PC-9 (cell line): ENCODE measurements around the gene ASB6. TPM values are rescaled to one million over a fixed set of nuclear protein-coding genes. Genes with fewer than 3 reads are reported as not detected.

Source experiments
- BruUV-seq: library from RNA; stranded (reverse); fragments of 400-500 nt; replicated peaks from 2 replicates; lab custom pipeline; 2021; lab: Mats Ljungman, UMichigan
- CTCF ChIA-PET: fragments of 300-600 bp; sonication (Branson Sonifier 250); formaldehyde crosslinking; loops from one replicate; lab custom pipeline; 2022; ENCODE audit warnings: antibody characterized with exemption; lab: Charles Lee
- POLR2A ChIA-PET: fragments of 300-600 bp; sonication (Branson Sonifier 250); formaldehyde crosslinking; loops from one replicate; lab custom pipeline; 2022; ENCODE audit warnings: antibody characterized with exemption; ENCODE audit not compliant: unreplicated experiment; lab: Charles Lee
- DNase-seq, 2 experiments: peaks; one replicate each; pipeline versions ENCODE4 v3.0.0 to v3.0.0-alpha.2; 2015 to 2022; ENCODE audit warnings: mixed read lengths in 1 of 2
- H2AFZ ChIP-seq: fragments of 200-600 bp; sonication (generic); 2 replicates; pipeline ENCODE4 v1.8.1; 2017; ENCODE audit warnings: antibody characterized with exemption
- H3F3A ChIP-seq: fragments of 200-600 bp; sonication (generic); 2 replicates; pipeline ENCODE4 v1.8.1; 2017; ENCODE audit warnings: antibody characterized with exemption, mild to moderate bottlenecking, low read depth; ENCODE audit not compliant: insufficient read depth
- H3K27ac ChIP-seq: fragments of 200-600 bp; sonication (generic); 2 replicates; pipeline ENCODE4 v1.6.1; 2016; ENCODE audit warnings: mixed run types
- H3K27me3 ChIP-seq: fragments of 200-600 bp; sonication (generic); 2 replicates; pipeline ENCODE4 v1.6.1; 2016; ENCODE audit warnings: low read depth, mixed run types; ENCODE audit not compliant: insufficient read depth
- H3K36me3 ChIP-seq: fragments of 200-600 bp; sonication (generic); 2 replicates; pipeline ENCODE4 v1.6.1; 2016; ENCODE audit warnings: low read depth, mixed run types
- H3K4me1 ChIP-seq: fragments of 200-600 bp; sonication (generic); replicated peaks from 2 replicates; pipeline ENCODE4 v1.6.1; 2016; ENCODE audit warnings: mixed run types; ENCODE audit not compliant: insufficient read depth
- H3K4me2 ChIP-seq: fragments of 200-600 bp; sonication (generic); 2 replicates; pipeline ENCODE4 v1.6.1; 2017; ENCODE audit warnings: mixed run types
- H3K4me3 ChIP-seq: fragments of 200-600 bp; sonication (generic); 2 replicates; pipeline ENCODE4 v1.6.1; 2016; ENCODE audit warnings: mixed run types
- H3K79me2 ChIP-seq: fragments of 200-600 bp; sonication (generic); 2 replicates; pipeline ENCODE4 v1.6.1; 2017; ENCODE audit warnings: low read depth, mixed run types
- H3K9me2 ChIP-seq: fragments of 200-600 bp; sonication (generic); 2 replicates; pipeline ENCODE4 v1.8.1; 2017; ENCODE audit warnings: mild to moderate bottlenecking; ENCODE audit not compliant: insufficient read depth
- H3K9me3 ChIP-seq: fragments of 200-600 bp; sonication (generic); 2 replicates; pipeline ENCODE4 v1.8.1; 2016; ENCODE audit warnings: low read depth; ENCODE audit not compliant: insufficient read depth
- H4K20me1 ChIP-seq: fragments of 200-600 bp; sonication (generic); 2 replicates; pipeline ENCODE4 v1.8.1; 2017; ENCODE audit not compliant: insufficient read depth
- EZH2 ChIP-seq: fragments of 200-600 bp; sonication (generic); IDR thresholded peaks from 2 replicates; pipeline ENCODE4 v1.8.0; 2017; ENCODE audit warnings: antibody characterized with exemption, low read depth
- intact Hi-C: fragments of 100-400 bp; cut with micrococcal nuclease; formaldehyde crosslinking; loops from one replicate; pipeline ENCODE4 v1.10.0; 2022; ENCODE audit not compliant: unreplicated experiment
- total RNA-seq: library from RNA; stranded (reverse); gene quantifications from 2 replicates; pipeline ENCODE4 v1.2.3, GENCODE V29; 2021
- TF ChIP-seq, protein P1 (sequence below): fragments of 200-600 bp; sonication (generic); conservative IDR thresholded peaks from 2 replicates; pipeline ENCODE4 v1.6.1; 2017; ENCODE audit warnings: mixed run types, antibody characterized with exemption, mild to moderate bottlenecking, moderate library complexity

Gene ASB6
- total RNA-seq, 1 experiment from 2014 or later, result 20.2 TPM

DNA sequence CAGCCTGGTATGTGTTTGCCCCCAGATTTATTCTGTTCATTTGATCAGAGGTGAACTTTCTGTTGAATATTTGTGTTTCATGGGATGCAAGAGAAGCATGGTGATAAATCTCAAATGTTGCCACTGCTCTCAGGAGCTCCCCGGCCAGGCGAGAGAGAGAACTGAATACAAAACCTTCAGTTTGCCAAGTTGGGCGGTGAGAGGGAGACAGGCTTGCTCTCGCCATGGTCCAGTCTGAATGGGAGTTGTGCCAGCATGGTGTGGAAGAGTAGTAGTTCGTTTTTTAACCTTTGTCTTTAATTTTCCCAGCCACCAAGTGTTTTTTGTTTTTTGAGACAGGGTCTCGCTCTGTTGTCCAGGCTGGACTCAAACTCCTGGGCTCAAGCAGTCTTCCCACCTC lies 13.2 kb downstream of the ASB6 start:
- DNase-seq, result no peak
- peaks cover 29% of the 10 kb centered on the region for H3F3A ChIP-seq
- no peaks in the 10 kb centered on the region for H3K9me2 ChIP-seq
- peaks cover 74% of the 10 kb centered on the region for H3K79me2 ChIP-seq
- no peaks in the 10 kb centered on the region for H3K9me3 ChIP-seq
- intact Hi-C loops, result no loop called here
- no peak overlapping the region for H2AFZ ChIP-seq
- no peaks in the 10 kb centered on the region for H3K27me3 ChIP-seq
- H3K4me3 ChIP-seq, result no peak overlapping the region
- no peaks in the 10 kb centered on the region; the same call in 1 of the 2 replicates for H3K36me3 ChIP-seq
- peaks cover 74% of the 10 kb centered on the region for H4K20me1 ChIP-seq
- H3K4me2 ChIP-seq, result no peak overlapping the region
- CTCF ChIA-PET, result interaction anchor here (0.6 kb wide), 2 partner anchors 15 to 98 kb away, joined by 3 read pairs; no protein-coding TSS in a partner anchor
- BruUV-seq, result no TSS peak
- no peak overlapping the region for H3K27ac ChIP-seq
- TF ChIP-seq, protein P1, sequence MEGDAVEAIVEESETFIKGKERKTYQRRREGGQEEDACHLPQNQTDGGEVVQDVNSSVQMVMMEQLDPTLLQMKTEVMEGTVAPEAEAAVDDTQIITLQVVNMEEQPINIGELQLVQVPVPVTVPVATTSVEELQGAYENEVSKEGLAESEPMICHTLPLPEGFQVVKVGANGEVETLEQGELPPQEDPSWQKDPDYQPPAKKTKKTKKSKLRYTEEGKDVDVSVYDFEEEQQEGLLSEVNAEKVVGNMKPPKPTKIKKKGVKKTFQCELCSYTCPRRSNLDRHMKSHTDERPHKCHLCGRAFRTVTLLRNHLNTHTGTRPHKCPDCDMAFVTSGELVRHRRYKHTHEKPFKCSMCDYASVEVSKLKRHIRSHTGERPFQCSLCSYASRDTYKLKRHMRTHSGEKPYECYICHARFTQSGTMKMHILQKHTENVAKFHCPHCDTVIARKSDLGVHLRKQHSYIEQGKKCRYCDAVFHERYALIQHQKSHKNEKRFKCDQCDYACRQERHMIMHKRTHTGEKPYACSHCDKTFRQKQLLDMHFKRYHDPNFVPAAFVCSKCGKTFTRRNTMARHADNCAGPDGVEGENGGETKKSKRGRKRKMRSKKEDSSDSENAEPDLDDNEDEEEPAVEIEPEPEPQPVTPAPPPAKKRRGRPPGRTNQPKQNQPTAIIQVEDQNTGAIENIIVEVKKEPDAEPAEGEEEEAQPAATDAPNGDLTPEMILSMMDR, result no peak
- no peak for TF ChIP-seq EZH2
- POLR2A ChIA-PET, result interaction anchor here (0.7 kb wide), 1 partner anchor 1694 kb away, joined by 3 read pairs; no protein-coding TSS in a partner anchor
- peaks cover 32% of the 10 kb centered on the region for H3K4me1 ChIP-seq

DNA sequence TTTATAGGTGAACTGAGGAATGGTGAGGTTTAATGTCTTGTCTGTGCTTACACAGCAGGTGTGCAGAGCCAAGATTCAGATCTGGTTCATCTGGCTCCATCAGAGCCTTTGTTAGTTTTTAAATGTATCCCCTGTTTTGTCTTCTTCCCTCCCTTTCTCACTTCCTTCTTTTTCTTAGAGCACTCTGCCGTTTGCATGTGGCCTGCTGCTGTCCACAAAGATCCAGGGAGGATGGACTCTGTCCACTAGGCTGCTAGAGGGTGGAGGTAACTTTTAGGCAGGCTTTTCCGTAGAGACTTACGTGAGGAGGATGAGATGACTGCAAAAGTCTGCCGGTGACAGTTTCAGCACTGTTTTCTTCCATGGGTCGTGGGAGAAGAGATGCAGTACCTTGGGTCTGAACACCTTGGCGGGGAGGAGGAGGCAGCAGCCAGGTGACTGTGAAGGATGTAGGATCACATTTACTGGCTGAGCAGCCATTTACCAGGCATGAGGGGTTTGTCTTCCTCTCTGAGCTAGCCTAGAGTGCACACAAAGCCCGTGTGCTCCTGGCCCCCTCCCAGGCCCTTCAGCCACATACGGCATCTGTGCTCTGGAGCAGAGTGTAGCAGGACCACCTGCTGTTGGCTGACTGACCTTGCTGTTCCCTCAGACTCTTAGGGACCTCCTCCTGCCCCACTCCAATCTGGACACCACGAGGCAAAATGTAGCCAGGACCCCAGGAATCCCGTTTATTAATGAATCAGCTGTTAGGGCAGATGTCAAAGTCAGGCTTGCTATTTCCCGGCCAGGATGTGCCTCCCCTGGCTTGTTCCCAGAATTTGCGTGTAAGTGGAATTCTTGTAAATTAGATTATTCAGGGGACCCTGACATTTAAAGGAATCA lies 14.2 kb downstream of the ASB6 start:
- no peak overlapping the region for H2AFZ ChIP-seq
- CTCF ChIA-PET, result interaction anchor here (0.6 to 2.2 kb wide), 3 partner anchors 94 to 496 kb away, joined by 3 to 9 read pairs (median 6); no protein-coding TSS in a partner anchor
- TF ChIP-seq EZH2, result no peak
- TF ChIP-seq, protein P1, result no peak
- peak overlapping the region; percentile 85 for H3K4me2 ChIP-seq
- no peak for DNase-seq
- H3K4me1 ChIP-seq, result peaks cover 32% of the 10 kb centered on the region
- H3K9me3 ChIP-seq, result no peaks in the 10 kb centered on the region
- intact Hi-C loops, result no loop called here
- H3K27me3 ChIP-seq, result no peaks in the 10 kb centered on the region
- no peaks in the 10 kb centered on the region for H3K9me2 ChIP-seq
- H3F3A ChIP-seq, result peaks cover 25% of the 10 kb centered on the region
- H3K27ac ChIP-seq, result no peak overlapping the region
- POLR2A ChIA-PET, result interaction anchor here (0.6 to 0.8 kb wide), 4 partner anchors 8 to 992 kb away, joined by 4 to 10 read pairs (median 5); no protein-coding TSS in a partner anchor
- no peaks in the 10 kb centered on the region; the same call in 1 of the 2 replicates for H3K36me3 ChIP-seq
- BruUV-seq, result no TSS peak
- H4K20me1 ChIP-seq, result peaks cover 65% of the 10 kb centered on the region
- peaks cover 68% of the 10 kb centered on the region for H3K79me2 ChIP-seq
- H3K4me3 ChIP-seq, result peak overlapping the region; percentile 99

DNA sequence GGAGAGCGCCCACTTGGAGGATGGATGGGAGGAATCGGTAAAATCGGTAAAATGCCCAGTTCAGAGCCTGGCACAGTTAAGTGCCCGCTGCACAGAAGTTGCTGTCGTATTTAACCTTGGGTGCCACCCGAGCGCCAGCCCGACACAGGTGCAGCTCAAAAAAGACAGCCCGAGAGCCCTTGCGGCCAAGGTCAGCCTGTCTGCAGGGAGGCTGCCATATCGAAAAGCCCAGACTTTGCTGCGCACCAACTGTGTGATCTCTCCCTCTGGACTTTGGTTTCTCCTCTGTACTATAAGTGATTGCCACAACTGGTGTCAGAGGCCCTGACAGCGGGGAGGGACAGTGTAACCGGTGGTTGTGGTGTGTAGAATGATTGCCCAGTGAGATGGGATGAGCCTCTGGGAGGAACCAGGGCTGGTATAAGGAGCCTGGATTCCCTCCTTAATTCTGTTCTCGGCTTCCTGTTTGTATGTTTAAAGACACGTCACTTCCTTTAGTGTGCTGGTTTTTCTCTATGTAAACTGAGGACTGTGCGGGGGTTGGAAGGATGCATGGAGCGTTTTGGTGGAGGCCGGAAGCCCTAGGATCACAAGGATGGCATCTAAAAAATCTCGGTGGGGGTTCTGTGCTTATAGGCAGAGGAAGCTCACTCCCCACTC lies 15.2 kb downstream of the ASB6 start:
- H2AFZ ChIP-seq, result peak overlapping the region; percentile 85
- peaks cover 23% of the 10 kb centered on the region for H3F3A ChIP-seq
- H3K27ac ChIP-seq, result peak overlapping the region; percentile 33; the same call in 1 of the 2 replicates
- BruUV-seq, result TSS peak; percentile 48
- H3K27me3 ChIP-seq, result no peaks in the 10 kb centered on the region
- no peaks in the 10 kb centered on the region for H3K9me2 ChIP-seq
- TF ChIP-seq EZH2, result no peak
- TF ChIP-seq, protein P1, result no peak
- H3K36me3 ChIP-seq, result no peaks in the 10 kb centered on the region; the same call in 1 of the 2 replicates
- ChIA-PET CTCF (interaction anchor here (0.5 to 2.2 kb wide), 3 partner anchors 89 to 700 kb away, joined by 3 to 9 read pairs (median 3); no protein-coding TSS in a partner anchor), POLR2A (interaction anchor here (0.5 to 1.0 kb wide), 5 partner anchors 150 to 1326 kb away, joined by 3 to 10 read pairs (median 4); no protein-coding TSS in a partner anchor)
- H4K20me1 ChIP-seq, result peaks cover 54% of the 10 kb centered on the region
- H3K4me1 ChIP-seq, result peaks cover 32% of the 10 kb centered on the region
- H3K4me2 ChIP-seq, result peak overlapping the region; percentile 85
- peak overlapping the region; percentile 99 for H3K4me3 ChIP-seq
- no peaks in the 10 kb centered on the region for H3K9me3 ChIP-seq
- peaks cover 58% of the 10 kb centered on the region for H3K79me2 ChIP-seq
- DNase-seq, result peak in 1 of 2 experiments; percentile 18
- intact Hi-C loops, result no loop called here
